Tibial artery (tissue), 4 donors: ENCODE data around the gene CLK3.

ENCODE experiments used
- DNase-seq, 2 donors: peaks; one replicate each; pipeline ENCODE4 v3.0.0-alpha.2; 2019
- H3K27ac ChIP-seq, 2 donors: fragments of 200-600 bp; sonication (generic) in 1 of 2; 1 replicate in 1 of 2; 2 replicates in 1 of 2; pipeline ENCODE4 v1.5.1; 2018 to 2019; ENCODE audit warnings: mild to moderate bottlenecking in 1 of 2
- H3K27me3 ChIP-seq, 2 donors: fragments of 200-600 bp; sonication (generic) in 1 of 2; one replicate each; pipeline versions ENCODE4 v1.5.1 to v1.6.0; 2016 to 2019
- H3K36me3 ChIP-seq, 3 donors: fragments of 200-600 bp; sonication (generic) in 2 of 3; one replicate each; pipeline ENCODE4 v1.5.1; 2016 to 2019; ENCODE audit warnings: mild to moderate bottlenecking in 2 of 3
- H3K4me1 ChIP-seq, 4 donors: fragments of 200-600 bp; sonication (generic) in 2 of 4; 1 replicate in 3 of 4; 2 replicates in 1 of 4; pipeline ENCODE4 v1.5.1; 2016 to 2019
- H3K4me3 ChIP-seq, 2 donors: fragments of 200-600 bp; sonication (generic) in 1 of 2; 1 replicate in 1 of 2; 2 replicates in 1 of 2; pipeline ENCODE4 v1.5.1; 2018 to 2019; ENCODE audit warnings: mild to moderate bottlenecking in 2 of 2
- H3K9me3 ChIP-seq, 3 donors: fragments of 200-600 bp; sonication (generic) in 1 of 3; one replicate each; pipeline ENCODE4 v1.5.1; 2016 to 2019
- CTCF ChIP-seq, 2 experiments: fragments of 200-600 bp in 1 of 2; fragments of 450-650 bp in 1 of 2; IDR thresholded peaks; one replicate each; pipeline ENCODE4 v1.5.1; 2017 to 2019; ENCODE audit warnings: antibody characterized with exemption in 2 of 2, mild to moderate bottlenecking in 1 of 2, moderate library complexity in 1 of 2
- intact Hi-C: fragments of 100-400 bp; cut with DNase I; formaldehyde crosslinking; loops from one replicate; pipeline ENCODE4 v1.15.0; 2023; ENCODE audit warnings: low total_unique reads

The CLK3 gene

GRCh38 chr15:74615508-74616365 is at the start of gene CLK3:
Gene CLK3 (plus strand): TSS chr15:74615836. CDS start chr15:74619197, 3,361 bp downstream.
- H3K36me3 ChIP-seq, result peaks cover 15 to 21% (median 19%) of the 10 kb centered on the region in 3 donors
- no peaks in the 10 kb centered on the region for H3K9me3 ChIP-seq
- peaks cover 0 to 42% (median 34%) of the 10 kb centered on the region in 4 donors for H3K4me1 ChIP-seq
- peak in 1 of 2 experiments; percentile 7 for TF ChIP-seq CTCF (IDR thresholded peaks at IDR 0.05)
- no peaks in the 10 kb centered on the region for H3K27me3 ChIP-seq
- peak; percentile 91 to 98 for DNase-seq
- intact Hi-C loops, result loop anchor here (2.0 kb wide), 1 partner anchor 75 kb away; the partner anchor contains the start of gene ARID3B
- peak within 1 kb of the TSS; percentile 99 for H3K27ac ChIP-seq
- H3K4me3 ChIP-seq, result peak within 1 kb of the TSS; percentile 97 to 98

- peaks cover 0 to 21% (median 11%) of the 10 kb centered on the region in 4 donors for H3K4me1 ChIP-seq
- DNase-seq, result no peak
- H3K27ac ChIP-seq, result no peak overlapping the region
- no peaks in the 10 kb centered on the region for H3K27me3 ChIP-seq
- no peak overlapping the region for H3K4me3 ChIP-seq
- H3K9me3 ChIP-seq, result no peaks in the 10 kb centered on the region
- intact Hi-C loops, result no loop called here
- TF ChIP-seq CTCF (IDR thresholded peaks at IDR 0.05), result no peak
- H3K36me3 ChIP-seq, result peaks cover 8 to 16% (median 8%) of the 10 kb centered on the region in 3 donors
Measured at GRCh38 chr15:74568594-74568993, 47.0 kb upstream of the CLK3 start.

- intact Hi-C loops, result no loop called here
Measured at GRCh38 chr15:74569731-74570070, 45.9 kb upstream of the CLK3 start.

GRCh38 chr15:74571191-74571590 is 44.4 kb upstream of the CLK3 start:
- no peaks in the 10 kb centered on the region for H3K9me3 ChIP-seq
- intact Hi-C loops, result no loop called here
- DNase-seq, result no peak
- peak overlapping the region in 1 of 2 donors; percentile 25 for H3K27ac ChIP-seq
- H3K27me3 ChIP-seq, result no peaks in the 10 kb centered on the region
- H3K36me3 ChIP-seq, result peaks cover 31 to 39% (median 32%) of the 10 kb centered on the region in 3 donors
- H3K4me1 ChIP-seq, result peaks cover 0 to 21% (median 11%) of the 10 kb centered on the region in 4 donors
- TF ChIP-seq CTCF (IDR thresholded peaks at IDR 0.05), result no peak
- H3K4me3 ChIP-seq, result no peak overlapping the region

More at GRCh38 chr15:74569731-74570070, 45.9 kb upstream of the CLK3 start:
- Histone ChIP-seq H3K36me3 (peaks cover 19 to 27% (median 19%) of the 10 kb centered on the region in 3 donors), H3K4me3 (no peak overlapping the region), H3K9me3 (no peaks in the 10 kb centered on the region), H3K4me1 (peaks cover 0 to 21% (median 11%) of the 10 kb centered on the region in 4 donors), H3K27me3 (no peaks in the 10 kb centered on the region), H3K27ac (peak overlapping the region; percentile 64 to 65)
- TF ChIP-seq CTCF (IDR thresholded peaks at IDR 0.05), result no peak
- DNase-seq, result no peak

GRCh38 chr15:74573987-74574386 is 41.6 kb upstream of the CLK3 start:
- intact Hi-C loops, result no loop called here
- Histone ChIP-seq H3K27ac (no peak overlapping the region), H3K36me3 (peaks cover 32 to 62% (median 57%) of the 10 kb centered on the region in 3 donors)

More at GRCh38 chr15:74573987-74574386, 41.6 kb upstream of the CLK3 start:
- H3K4me1 ChIP-seq, result peaks cover 0 to 21% (median 11%) of the 10 kb centered on the region in 4 donors
- TF ChIP-seq CTCF (IDR thresholded peaks at IDR 0.05), result no peak
- no peaks in the 10 kb centered on the region for H3K27me3 ChIP-seq
- DNase-seq, result no peak
- no peak overlapping the region for H3K4me3 ChIP-seq
- H3K9me3 ChIP-seq, result no peaks in the 10 kb centered on the region
